NCI-H146 (cell line): ENCODE data around the gene TRAPPC11.
"Not testable (repeated sequence)": the region's sequence is repeated elsewhere in the genome, so short reads cannot be mapped to it uniquely, and the experiment has no call there.

Experiments
- DNase-seq: peaks from one replicate; lab custom pipeline; 2025; lab: John Stamatoyannopoulos, UW

The TRAPPC11 gene

GRCh38 chr4:183659029-183659871 lies at the start of gene TRAPPC11, which contains the start of gene RWDD4:
TRAPPC11 (plus strand) TSS chr4:183659293; CDS start chr4:183663868, 4,575 bp downstream.
RWDD4 (minus strand) TSS chr4:183659185; CDS start chr4:183658952, 233 bp downstream.
- peak; percentile 98 for DNase-seq

- DNase-seq, result no peak
Observed at GRCh38 chr4:183610033-183610432, 49.1 kb upstream of the TRAPPC11 start.

GRCh38 chr4:183610613-183611012 lies 48.5 kb upstream of the TRAPPC11 start:
- no peak for DNase-seq

GRCh38 chr4:183611210-183611830 lies 47.8 kb upstream of the TRAPPC11 start:
- no peak for DNase-seq

GRCh38 chr4:183612329-183613250 lies 46.5 kb upstream of the TRAPPC11 start:
- DNase-seq, result no peak

GRCh38 chr4:183617075-183617474 lies 42.0 kb upstream of the TRAPPC11 start:
- no peak for DNase-seq

- peak; percentile 23 for DNase-seq
Observed at GRCh38 chr4:183618681-183619080, 40.4 kb upstream of the TRAPPC11 start.

- DNase-seq, result no peak
Observed at GRCh38 chr4:183620421-183620820, 38.7 kb upstream of the TRAPPC11 start.

- DNase-seq, result no peak
Observed at GRCh38 chr4:183621875-183622274, 37.2 kb upstream of the TRAPPC11 start.

GRCh38 chr4:183624548-183624947 lies 34.5 kb upstream of the TRAPPC11 start:
- DNase-seq, result no peak

GRCh38 chr4:183626168-183626567 lies 32.9 kb upstream of the TRAPPC11 start:
- DNase-seq, result no peak

GRCh38 chr4:183627286-183627685 lies 31.8 kb upstream of the TRAPPC11 start:
- DNase-seq, result not testable (repeated sequence)

- no peak for DNase-seq
Observed at GRCh38 chr4:183627979-183628588, 31.0 kb upstream of the TRAPPC11 start.

- no peak for DNase-seq
Observed at GRCh38 chr4:183631577-183632198, 27.4 kb upstream of the TRAPPC11 start.

- DNase-seq, result no peak
Observed at GRCh38 chr4:183632689-183633088, 26.4 kb upstream of the TRAPPC11 start.

GRCh38 chr4:183633476-183634400 lies 25.4 kb upstream of the TRAPPC11 start:
- no peak for DNase-seq

- no peak for DNase-seq
Observed at GRCh38 chr4:183635321-183635720, 23.8 kb upstream of the TRAPPC11 start.

GRCh38 chr4:183635741-183636140 lies 23.4 kb upstream of the TRAPPC11 start:
- no peak for DNase-seq

GRCh38 chr4:183636503-183636902 lies 22.6 kb upstream of the TRAPPC11 start:
- no peak for DNase-seq

GRCh38 chr4:183636923-183637322 lies 22.2 kb upstream of the TRAPPC11 start:
- DNase-seq, result no peak
